Natural killer cell (primary cell): Measurements from ENCODE around the gene FZR1. TPM values are rescaled to one million over a fixed set of nuclear protein-coding genes. Genes with fewer than 3 reads are reported as not detected.

Source experiments
- ATAC-seq, 3 donors: fragments of 150-1000 bp in 2 of 3; fragments of 200-7000 bp in 1 of 3; cut with Tn5 transposase; 1 replicate in 1 of 3; 2 replicates in 2 of 3; pipeline ENCODE4 v1.10.0; 2021; ENCODE audit warnings: mild to moderate bottlenecking in 2 of 3, moderate library complexity in 2 of 3
- DNase-seq, 2 donors: peaks; one replicate each; pipeline versions ENCODE4 v3.0.0 to v3.0.0-alpha.2; 2013 to 2021; ENCODE audit warnings: mixed read lengths in 1 of 2
- H3K27ac ChIP-seq: one replicate; pipeline ENCODE4 v1.5.1; 2013; ENCODE audit warnings: mild to moderate bottlenecking, low read length
- H3K27me3 ChIP-seq: one replicate; pipeline ENCODE4 v1.6.1; 2013; ENCODE audit warnings: low read length; ENCODE audit not compliant: control insufficient read depth, insufficient read depth
- H3K36me3 ChIP-seq: one replicate; pipeline ENCODE4 v1.6.1; 2013; ENCODE audit warnings: low read length; ENCODE audit not compliant: control insufficient read depth, insufficient read depth
- H3K4me1 ChIP-seq: one replicate; pipeline ENCODE4 v1.6.1; 2013; ENCODE audit warnings: low read length; ENCODE audit not compliant: control insufficient read depth, insufficient read depth
- H3K4me3 ChIP-seq: one replicate; pipeline ENCODE4 v1.5.1; 2013; ENCODE audit warnings: low read length
- H3K9me3 ChIP-seq: one replicate; pipeline ENCODE4 v1.6.1; 2013; ENCODE audit warnings: low read length; ENCODE audit not compliant: control insufficient read depth, insufficient read depth
- H3K27ac Mint-ChIP-seq, 2 donors: one replicate each; pipeline ENCODE4 v1.8.0; 2022; ENCODE audit warnings: mild to moderate bottlenecking in 2 of 2, mixed read lengths in 2 of 2, moderate library complexity in 1 of 2
- H3K27me3 Mint-ChIP-seq, 2 donors: one replicate each; pipeline ENCODE4 v1.8.0; 2022; ENCODE audit warnings: low read depth in 2 of 2, mixed read lengths in 2 of 2
- H3K36me3 Mint-ChIP-seq: one replicate; pipeline ENCODE4 v1.8.0; 2022; ENCODE audit warnings: mixed read lengths
- H3K4me1 Mint-ChIP-seq, 2 donors: one replicate each; pipeline ENCODE4 v1.8.0; 2022; ENCODE audit warnings: mixed read lengths in 2 of 2
- H3K4me3 Mint-ChIP-seq: one replicate; pipeline ENCODE4 v1.8.0; 2022; ENCODE audit warnings: mild to moderate bottlenecking, moderate library complexity, mixed read lengths
- H3K9me3 Mint-ChIP-seq, 2 donors: one replicate each; pipeline ENCODE4 v1.8.0; 2022; ENCODE audit warnings: mixed read lengths in 2 of 2
- CTCF ChIP-seq: fragments of 200-600 bp; IDR thresholded peaks from one replicate; pipeline ENCODE4 v1.8.0; 2022; ENCODE audit warnings: antibody characterized with exemption
- WGBS: methylation state at CpG from one replicate; pipeline ENCODE4 v1.1.7; 2013; ENCODE audit warnings: missing lambda C conversion rate; ENCODE audit not compliant: insufficient coverage; 5-methylcytosine and 5-hydroxymethylcytosine counted together
- intact Hi-C: fragments of 100-400 bp; cut with micrococcal nuclease; formaldehyde crosslinking; loops from one replicate; pipeline ENCODE4 v1.14.2; 2022
- total RNA-seq, 4 donors: library from RNA; stranded (reverse); fragments of 120-200 nt in 1 of 4; gene quantifications; one replicate each; pipeline versions ENCODE4 v1.2.3 to v1.2.4, GENCODE V29; 2013 to 2022

FZR1 gene
- total RNA-seq, 3 donors from 2014 or later (not counting 1 experiment from before 2014, with no cell fraction given) = 89.1 to 98.3 (median 91.4) TPM

- Mint-ChIP-seq H3K27me3 (no peaks in the 10 kb centered on the region), H3K4me3 (peak overlapping the region; percentile 96), H3K36me3 (no peaks in the 10 kb centered on the region), H3K4me1 (peaks cover 21 to 42% of the 10 kb centered on the region in 2 donors), H3K9me3 (no peaks in the 10 kb centered on the region), H3K27ac (peak overlapping the region; percentile 82 to 98)
- ATAC-seq (no peak), DNase-seq (no peak)
- Histone ChIP-seq H3K4me1 (peaks cover 54% of the 10 kb centered on the region), H3K4me3 (peak overlapping the region; percentile 40), H3K27ac (no peak overlapping the region), H3K9me3 (no peaks in the 10 kb centered on the region), H3K36me3 (peaks cover under 1% of the 10 kb centered on the region), H3K27me3 (no peaks in the 10 kb centered on the region)
- 85% methylated on average over 15 of the region's 15 CpGs for WGBS
- TF ChIP-seq CTCF = no peak
- intact Hi-C loops = no loop called here
Observed at GRCh38 chr19:3555653-3556422, 49.7 kb downstream of the FZR1 start.

GRCh38 chr19:3556423-3556977 lies 50.4 kb downstream of the FZR1 start:
- Histone ChIP-seq H3K4me3 (peak overlapping the region; percentile 40), H3K9me3 (no peaks in the 10 kb centered on the region), H3K4me1 (peaks cover 54% of the 10 kb centered on the region), H3K27ac (no peak overlapping the region), H3K27me3 (no peaks in the 10 kb centered on the region), H3K36me3 (no peaks in the 10 kb centered on the region)
- no peaks in the 10 kb centered on the region for H3K36me3 Mint-ChIP-seq
- peak overlapping the region; percentile 82 to 98 for H3K27ac Mint-ChIP-seq
- peaks cover 21 to 42% of the 10 kb centered on the region in 2 donors for H3K4me1 Mint-ChIP-seq
- H3K27me3 Mint-ChIP-seq = no peaks in the 10 kb centered on the region
- DNase-seq = no peak
- intact Hi-C loops = no loop called here
- H3K9me3 Mint-ChIP-seq = no peaks in the 10 kb centered on the region
- WGBS = 29% methylated on average over 9 of the region's 9 CpGs
- no peak for TF ChIP-seq CTCF
- H3K4me3 Mint-ChIP-seq = peak overlapping the region; percentile 96
- ATAC-seq = no peak

- H3K4me3 Mint-ChIP-seq = peak overlapping the region; percentile 96
- peaks cover 54% of the 10 kb centered on the region for H3K4me1 ChIP-seq
- no peaks in the 10 kb centered on the region for H3K27me3 Mint-ChIP-seq
- peak; percentile 71 to 77 for DNase-seq
- TF ChIP-seq CTCF = peak; percentile 11
- H3K9me3 ChIP-seq = no peaks in the 10 kb centered on the region
- H3K27ac ChIP-seq = no peak overlapping the region
- ATAC-seq = peak; percentile 22 to 50 (median 38)
- no peaks in the 10 kb centered on the region for H3K36me3 ChIP-seq
- H3K27ac Mint-ChIP-seq = peak overlapping the region; percentile 83 to 98
- no peaks in the 10 kb centered on the region for H3K36me3 Mint-ChIP-seq
- peak overlapping the region; percentile 40 for H3K4me3 ChIP-seq
- no peaks in the 10 kb centered on the region for H3K27me3 ChIP-seq
- peaks cover 21 to 37% of the 10 kb centered on the region in 2 donors for H3K4me1 Mint-ChIP-seq
- intact Hi-C loops = no loop called here
- WGBS = under 1% methylated on average over 60 of the region's 60 CpGs
- no peaks in the 10 kb centered on the region for H3K9me3 Mint-ChIP-seq
Observed at GRCh38 chr19:3556978-3557460, 50.9 kb downstream of the FZR1 start.
